Measurements from ENCODE around the gene FCN2. TPM values are rescaled to one million over a fixed set of nuclear protein-coding genes. Genes with fewer than 3 reads are reported as not detected.

The FCN2 gene
- total and polyA plus RNA-seq, 9 of the 15 experiments (the other 6 are each of a cell fraction or from before 2014, with no cell fraction given): not detected

GRCh38 chr9:134848504-134848903, 32.1 kb upstream of the FCN2 start:
- no peak overlapping the region for H2AFZ ChIP-seq (ENCODE audit: low read depth, low read length)
- no peaks in the 10 kb centered on the region for H3K79me2 ChIP-seq (ENCODE audit: control insufficient read depth, insufficient read depth, low read length)
- no peak overlapping the region for H3K27ac ChIP-seq (ENCODE audit: extremely low read depth, low read depth, low read length)
- no peak for ATAC-seq
- H3K4me2 ChIP-seq (ENCODE audit: insufficient read depth, low read length): no peak overlapping the region
- H3K9me1 ChIP-seq (ENCODE audit: control insufficient read depth, insufficient read depth, low read length): no peaks in the 10 kb centered on the region
- no peaks in the 10 kb centered on the region for H3K9me3 ChIP-seq (replicated peaks; ENCODE audit: control insufficient read depth, insufficient read depth, low read depth, low read length)
- no peaks in the 10 kb centered on the region for H3K4me1 ChIP-seq (replicated peaks in 1 of 2; ENCODE audit: control insufficient read depth in 2 of 2, insufficient read depth in 2 of 2, low read length in 2 of 2)
- in situ Hi-C loops (cut with MboI): no loop called here
- no peak for TF ChIP-seq ERF (CRISPR knock-in tag; IDR thresholded peaks at IDR 0.05)
- TF ChIP-seq OTX1 (CRISPR knock-in tag; IDR thresholded peaks at IDR 0.05): no peak
- no peak for TF ChIP-seq ZC3H8 (IDR thresholded peaks at IDR 0.05)
- no peak for TF ChIP-seq GABPB2 (CRISPR knock-in tag; conservative IDR thresholded peaks at IDR 0.05)
- TF ChIP-seq HDGF (IDR thresholded peaks at IDR 0.05): no peak
- TF ChIP-seq KLF10 (CRISPR knock-in tag; IDR thresholded peaks at IDR 0.05): no peak
- no peaks in the 10 kb centered on the region for H3K36me3 ChIP-seq (ENCODE audit: control insufficient read depth, insufficient read depth, low read length)
- peaks cover 0 to 17% of the 10 kb centered on the region in 2 experiments; a peak in 4 of 5 replicates for H3K27me3 ChIP-seq (ENCODE audit: control insufficient read depth in 2 of 2, insufficient read depth in 2 of 2, low read length in 2 of 2)
- WGBS (ENCODE audit: insufficient coverage, low coverage, missing lambda C conversion rate): 6% methylated on average over 6 of the region's 10 CpGs
- no peak overlapping the region for H3K9ac ChIP-seq (ENCODE audit: insufficient read depth in 1 of 2, low read depth in 2 of 2, low read length in 2 of 2)
- no peak for DNase-seq (ENCODE audit: extremely low read depth in 1 of 4, low spot score in 3 of 4)
- ChIA-PET CTCF (ENCODE audit: low intra/inter-chr PET ratio) (no interaction called here), POLR2A (no interaction called here)
- no peak overlapping the region for H3K4me3 ChIP-seq
- no peak for FAIRE-seq
- H4K20me1 ChIP-seq (replicated peaks; ENCODE audit: control insufficient read depth, insufficient read depth, low read length): no peaks in the 10 kb centered on the region
- BruUV-seq (replicated peaks): no TSS peak
- intact Hi-C loops (cut with micrococcal nuclease): no loop called here

- intact Hi-C loops (cut with micrococcal nuclease) (no loop called here), in situ Hi-C loops (cut with MboI) (no loop called here)
- no TSS peak for BruUV-seq (replicated peaks)
- no peak for FAIRE-seq
- DNase-seq (ENCODE audit: extremely low read depth in 1 of 4, low spot score in 3 of 4): no peak
- no peaks in the 10 kb centered on the region for H4K20me1 ChIP-seq (replicated peaks; ENCODE audit: control insufficient read depth, insufficient read depth, low read length)
- no peak overlapping the region for H3K4me2 ChIP-seq (ENCODE audit: insufficient read depth, low read length)
- no peaks in the 10 kb centered on the region for H3K9me1 ChIP-seq (ENCODE audit: control insufficient read depth, insufficient read depth, low read length)
- no peak overlapping the region for H3K27ac ChIP-seq (ENCODE audit: extremely low read depth, low read depth, low read length)
- no peaks in the 10 kb centered on the region for H3K36me3 ChIP-seq (ENCODE audit: control insufficient read depth, insufficient read depth, low read length)
- 3% methylated on average over 5 of the region's 9 CpGs for WGBS (ENCODE audit: insufficient coverage, low coverage, missing lambda C conversion rate)
- no peak overlapping the region for H3K9ac ChIP-seq (ENCODE audit: insufficient read depth in 1 of 2, low read depth in 2 of 2, low read length in 2 of 2)
- peaks cover 0 to 9% of the 10 kb centered on the region in 2 experiments; a peak in 2 of 5 replicates for H3K27me3 ChIP-seq (ENCODE audit: control insufficient read depth in 2 of 2, insufficient read depth in 2 of 2, low read length in 2 of 2)
- H3K4me1 ChIP-seq (replicated peaks in 1 of 2; ENCODE audit: control insufficient read depth in 2 of 2, insufficient read depth in 2 of 2, low read length in 2 of 2): no peaks in the 10 kb centered on the region
- ChIA-PET CTCF (ENCODE audit: low intra/inter-chr PET ratio) (no interaction called here), POLR2A (no interaction called here)
- TF ChIP-seq ZNF347 (CRISPR knock-in tag; IDR thresholded peaks at IDR 0.05; ENCODE audit: low read depth) (no peak), TCF7L2 (IDR thresholded peaks at IDR 0.05; ENCODE audit: low read depth, low read length) (no peak), CHD1 (IDR thresholded peaks at IDR 0.05; ENCODE audit: low read length) (no peak), IRF1 (CRISPR knock-in tag; IDR thresholded peaks at IDR 0.05; ENCODE audit: borderline replicate concordance) (no peak)
- no peak overlapping the region for H2AFZ ChIP-seq (ENCODE audit: low read depth, low read length)
- H3K9me3 ChIP-seq (replicated peaks; ENCODE audit: control insufficient read depth, insufficient read depth, low read depth, low read length): no peaks in the 10 kb centered on the region
- no peaks in the 10 kb centered on the region for H3K79me2 ChIP-seq (ENCODE audit: control insufficient read depth, insufficient read depth, low read length)
- no peak overlapping the region for H3K4me3 ChIP-seq
- no peak for ATAC-seq
Measured at GRCh38 chr9:134850611-134851010, 30.0 kb upstream of the FCN2 start.

Measured in K562 (cell line).